HepG2 (cell line): ENCODE measurements around the gene SOCS3. TPM values are rescaled to one million over a fixed set of nuclear protein-coding genes. Genes with fewer than 3 reads are reported as not detected.
A peak's percentile ranks its signal among the peaks of the same experiment; 100 is the strongest.

ENCODE experiments used
- ATF1 ChIP-seq: IDR thresholded peaks from 2 replicates; pipeline ENCODE4 v1.6.1; 2016; ENCODE audit warnings: mild to moderate bottlenecking, control low read depth
- ATF2 ChIP-seq: sonication (generic); formaldehyde crosslinking; IDR thresholded peaks from 2 replicates; pipeline ENCODE4 v1.4.0; 2020; ENCODE audit warnings: missing genetic modification reagents
- CHD2 ChIP-seq: IDR thresholded peaks from 2 replicates; pipeline ENCODE4 v1.6.1; 2011; ENCODE audit warnings: low read depth, low read length, improper control_type of control experiment
- CREB3 ChIP-seq: sonication (generic); formaldehyde crosslinking; IDR thresholded peaks from 2 replicates; pipeline ENCODE4 v1.5.0; 2020; ENCODE audit warnings: missing genetic modification reagents
- DZIP1 ChIP-seq: sonication (generic); formaldehyde crosslinking; IDR thresholded peaks from 2 replicates; pipeline ENCODE4 v1.5.0; 2020; ENCODE audit warnings: mild to moderate bottlenecking, missing genetic modification reagents
- GFI1 ChIP-seq: sonication (generic); formaldehyde crosslinking; IDR thresholded peaks from 2 replicates; pipeline ENCODE4 v1.5.0; 2020; ENCODE audit warnings: missing genetic modification reagents, mild to moderate bottlenecking, borderline replicate concordance
- JARID2 ChIP-seq: sonication (generic); formaldehyde crosslinking; IDR thresholded peaks from 2 replicates; pipeline ENCODE4 v1.8.1; 2023; ENCODE audit warnings: missing genetic modification reagents, inconsistent platforms; ENCODE audit not compliant: insufficient replicate concordance
- PREB ChIP-seq: sonication (generic); formaldehyde crosslinking; IDR thresholded peaks from 2 replicates; pipeline ENCODE4 v1.4.0; 2020; ENCODE audit warnings: missing genetic modification reagents
- RELA ChIP-seq: sonication (generic); formaldehyde crosslinking; IDR thresholded peaks from 2 replicates; pipeline ENCODE4 v1.4.0; 2020; ENCODE audit warnings: missing genetic modification reagents
- SOX6 ChIP-seq, 2 experiments: fragments of 450-650 bp in 1 of 2; sonication (generic) in 1 of 2; formaldehyde crosslinking in 1 of 2; IDR thresholded peaks; 2 replicates each; pipeline versions ENCODE4 v1.4.0 to v1.6.1; 2017 to 2020; ENCODE audit warnings: antibody characterized with exemption in 1 of 2, mild to moderate bottlenecking in 1 of 2, missing genetic modification reagents in 1 of 2
- TERF1 ChIP-seq: sonication (generic); formaldehyde crosslinking; IDR thresholded peaks from 2 replicates; pipeline ENCODE4 v1.8.0; 2022; ENCODE audit warnings: mild to moderate bottlenecking, missing genetic modification reagents, moderate library complexity
- TMF1 ChIP-seq: sonication (generic); formaldehyde crosslinking; IDR thresholded peaks from 2 replicates; pipeline ENCODE4 v1.8.1; 2022; ENCODE audit warnings: low read depth, missing genetic modification reagents
- ZNF503 ChIP-seq: sonication (generic); formaldehyde crosslinking; IDR thresholded peaks from 2 replicates; pipeline ENCODE4 v1.4.0; 2020; ENCODE audit warnings: missing genetic modification reagents
- ZNF510 ChIP-seq: sonication (generic); formaldehyde crosslinking; IDR thresholded peaks from 2 replicates; pipeline ENCODE4 v1.4.0; 2020; ENCODE audit warnings: low read depth, mild to moderate bottlenecking, missing genetic modification reagents
- ZNF704 ChIP-seq: sonication (generic); formaldehyde crosslinking; IDR thresholded peaks from 2 replicates; pipeline ENCODE4 v1.8.1; 2023; ENCODE audit warnings: mild to moderate bottlenecking, inconsistent platforms, moderate library complexity, missing genetic modification reagents, borderline replicate concordance
- ZSCAN5A ChIP-seq: sonication (generic); formaldehyde crosslinking; IDR thresholded peaks from 2 replicates; pipeline ENCODE4 v1.8.0; 2022; ENCODE audit warnings: mild to moderate bottlenecking, missing genetic modification reagents, borderline replicate concordance
- polyA plus RNA-seq, 8 experiments: library from polyadenylated mRNA; depleted of rRNA in 3 of 8; stranded (reverse) in 7 of 8; unstranded in 1 of 8; fragments of >200 nt; fragmentation: Illumina TruSeq in 4 of 8; extraction: Trizol in 4 of 8; gene quantifications; 2 replicates each; pipeline versions ENCODE4 v1.2.1 to v1.2.3, GENCODE V29; 2011 to 2016; ENCODE audit warnings: low read depth in 4 of 8, missing spikeins in 1 of 8, mixed read lengths in 1 of 8; ENCODE audit not compliant: insufficient read depth in 1 of 8
- total RNA-seq, 5 experiments: library from RNA; depleted of rRNA; stranded (reverse); fragments of >200 nt; fragmentation: Illumina TruSeq; extraction: Trizol; gene quantifications; 2 replicates each; pipeline ENCODE4 v1.2.3, GENCODE V29; 2016; ENCODE audit warnings: low read depth in 1 of 5

Gene SOCS3
- total and polyA plus RNA-seq, 2 of the 13 experiments (the other 11 are each of a cell fraction or from before 2014, with no cell fraction given), result 0.77 to 2.4 TPM

GRCh38 chr17:78399693-78400144, 39.8 kb upstream of the SOCS3 start (continued):
- TF ChIP-seq ZNF704 (CRISPR knock-in tag) (no peak), ZNF503 (peak; percentile 31; the same call in 1 of the 2 replicates), ZNF510 (no peak), TMF1 (CRISPR knock-in tag) (no peak), CREB3 (no peak), ZSCAN5A (no peak), DZIP1 (CRISPR knock-in tag) (no peak), PREB (no peak), JARID2 (CRISPR knock-in tag) (no peak), CHD2 (no peak), SOX6 (IDR thresholded peaks at IDR 0.05) (no peak), SOX6 (CRISPR knock-in tag; IDR thresholded peaks at IDR 0.05) (peak; percentile 71), ATF2 (CRISPR knock-in tag) (no peak), RELA (CRISPR knock-in tag) (no peak), ATF1 (CRISPR knock-in tag) (no peak), TERF1 (CRISPR knock-in tag) (no peak), GFI1 (peak; percentile 80)
